A204.1 (cell line): ENCODE results near the gene RAD51B.
"Not testable (repeated sequence)": the region's sequence is repeated elsewhere in the genome, so short reads cannot be mapped to it uniquely, and the experiment has no call there.

Experiments used
- FAIRE-seq: peaks from 2 replicates; lab custom pipeline; 2012; peaks lifted over from hg19 to GRCh38; lab: Jason Lieb, UNC

RAD51B gene

DNA sequence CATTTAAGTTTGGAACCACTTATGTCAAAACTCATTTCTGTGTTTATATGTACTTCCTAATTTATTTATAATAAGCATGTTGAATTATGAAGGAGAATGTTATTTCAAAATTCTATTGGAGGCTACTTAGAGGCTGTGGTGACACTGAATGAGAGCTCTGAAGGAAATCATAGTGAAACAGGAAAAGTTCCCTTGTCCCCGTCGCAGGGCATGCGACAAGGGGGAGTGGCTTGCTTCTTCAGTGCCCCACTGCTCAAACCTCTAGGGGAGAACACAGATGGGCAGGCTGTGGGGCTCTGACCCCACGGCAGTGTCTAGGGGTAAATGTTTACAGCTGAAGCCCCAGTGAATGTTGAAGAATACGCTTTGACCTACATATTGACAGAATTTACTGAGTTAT is 261.9 kb downstream of the RAD51B start:
- FAIRE-seq = no peak

DNA sequence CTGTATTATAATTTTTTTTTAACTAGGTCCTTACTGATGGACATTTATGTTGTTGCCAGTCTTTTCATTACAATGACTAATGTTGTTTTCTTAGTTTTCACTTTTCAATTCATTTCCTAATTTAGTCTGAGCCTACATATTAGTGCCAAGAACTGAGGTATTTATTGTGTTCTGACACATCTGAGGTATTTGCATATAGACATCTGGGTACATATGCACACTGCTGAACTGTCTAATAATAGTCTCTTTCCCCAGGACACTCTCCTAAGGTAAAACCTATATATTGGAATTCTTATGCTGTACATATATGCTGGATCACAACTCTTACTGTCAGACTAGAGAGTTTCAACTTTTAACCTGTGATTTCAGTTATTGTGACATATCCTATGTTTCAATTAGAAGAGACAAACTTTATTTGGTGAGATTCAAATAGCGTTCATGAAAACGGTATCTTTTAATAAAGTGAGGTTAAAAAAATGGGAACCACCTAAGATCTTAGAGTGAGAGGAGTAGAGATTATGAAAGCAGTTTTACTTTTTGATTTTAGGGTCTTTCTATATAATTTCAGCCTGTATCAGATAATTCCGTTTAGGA is 263.2 kb downstream of the RAD51B start:
- FAIRE-seq = no peak

- FAIRE-seq = no peak
Observed at GRCh38 chr14:68084256-68084655, 264.7 kb downstream of the RAD51B start.

DNA sequence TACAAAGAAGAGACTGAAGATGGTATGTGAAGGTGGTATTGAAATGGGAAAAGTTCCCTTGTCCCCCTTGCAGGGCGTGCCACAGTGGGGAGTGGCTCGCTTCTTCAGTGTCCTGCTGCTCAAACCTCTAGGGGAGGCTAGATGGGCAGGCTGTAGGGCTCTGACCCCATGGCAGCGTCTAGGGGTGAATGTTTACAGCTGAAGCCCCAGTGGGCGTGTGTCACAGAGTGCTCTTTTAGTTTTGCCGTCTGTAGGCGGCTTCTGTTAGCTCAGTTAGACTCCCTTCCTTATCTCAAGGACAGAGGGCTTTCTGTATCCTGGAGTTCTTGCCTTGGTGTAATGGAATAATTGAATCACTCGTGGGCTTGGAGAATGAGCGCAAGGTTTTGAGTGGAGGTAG is 266.2 kb downstream of the RAD51B start:
- no peak for FAIRE-seq

- FAIRE-seq = no peak
Observed at GRCh38 chr14:68088451-68088854, 268.9 kb downstream of the RAD51B start.

- no peak for FAIRE-seq
Observed at GRCh38 chr14:68089146-68089731, 269.7 kb downstream of the RAD51B start.

GRCh38 chr14:68094158-68094557 is 274.6 kb downstream of the RAD51B start:
- FAIRE-seq = no peak

DNA sequence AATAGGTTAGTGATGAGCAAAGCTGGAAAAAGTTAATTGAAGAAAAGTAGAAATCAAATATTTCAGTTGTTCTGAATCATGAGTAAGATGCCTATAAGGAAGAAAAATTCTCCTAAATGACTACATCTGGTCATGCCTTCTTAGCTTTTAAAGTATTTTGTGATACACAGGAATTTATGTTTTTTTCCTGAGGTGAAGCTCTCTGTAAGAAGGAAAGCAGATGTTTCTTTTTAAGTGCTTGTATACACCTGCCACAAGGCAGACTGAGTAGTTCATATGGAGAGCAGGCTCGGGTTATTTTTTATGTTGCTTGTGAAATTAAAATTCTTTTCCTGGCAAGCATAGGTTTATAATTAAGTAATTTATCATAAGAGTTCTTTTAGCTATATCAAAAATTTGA is 275.2 kb downstream of the RAD51B start:
- FAIRE-seq = no peak

GRCh38 chr14:68097727-68098126 is 278.1 kb downstream of the RAD51B start:
- FAIRE-seq = no peak

- no peak for FAIRE-seq
Observed at GRCh38 chr14:68098834-68099233, 279.3 kb downstream of the RAD51B start.

GRCh38 chr14:68099495-68100045 is 280.0 kb downstream of the RAD51B start:
- FAIRE-seq = no peak

DNA sequence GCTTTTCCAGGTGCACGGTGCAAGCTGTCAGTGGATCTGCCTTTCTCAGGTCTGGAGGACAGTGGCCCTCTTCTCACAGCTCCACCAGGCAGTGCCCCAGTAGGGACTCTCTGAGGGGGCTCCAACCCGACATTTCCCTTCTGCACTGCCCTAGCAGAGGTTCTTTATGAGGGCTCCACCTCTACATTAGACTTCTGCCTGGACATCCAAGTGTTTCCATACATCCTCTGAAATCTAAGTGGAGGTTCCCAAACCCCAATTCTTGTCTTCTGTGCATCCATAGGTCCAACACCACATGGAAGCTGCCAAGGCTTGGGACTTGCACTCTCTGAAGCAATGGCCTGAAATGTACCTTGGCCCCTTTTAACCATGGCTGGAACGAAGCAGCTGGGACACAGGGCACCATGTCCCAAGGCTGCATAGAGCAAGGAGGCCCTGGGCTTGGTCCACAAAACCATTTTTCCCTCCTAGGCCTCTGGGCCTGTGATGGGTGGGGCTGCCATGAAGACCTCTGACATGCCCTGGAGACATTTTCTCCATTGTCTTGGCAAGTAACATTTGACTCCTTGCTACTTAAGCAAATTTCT is 282.2 kb downstream of the RAD51B start:
- not testable (repeated sequence) for FAIRE-seq

GRCh38 chr14:68103853-68104252 is 284.3 kb downstream of the RAD51B start:
- no peak for FAIRE-seq

- no peak for FAIRE-seq
Observed at GRCh38 chr14:68104518-68104917, 284.9 kb downstream of the RAD51B start.

DNA sequence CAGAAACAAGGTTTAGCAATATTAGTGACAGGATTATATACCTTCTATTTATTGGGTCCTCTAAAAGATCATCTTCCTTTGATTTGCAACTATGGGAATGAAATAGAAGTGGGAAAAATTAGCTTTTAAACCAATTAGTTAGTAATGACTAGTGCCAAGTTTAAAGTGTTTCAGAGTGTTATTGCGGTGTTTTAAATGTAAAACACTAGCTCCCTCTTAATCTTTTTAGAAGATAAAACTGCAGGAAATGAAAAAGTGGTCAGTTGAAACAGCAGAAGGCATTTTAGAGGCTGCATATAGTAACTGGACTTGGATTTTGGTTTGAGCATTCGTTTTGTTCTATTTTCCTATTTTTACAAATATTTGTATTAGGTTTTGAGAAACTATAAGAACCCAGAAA is 286.2 kb downstream of the RAD51B start:
- FAIRE-seq = no peak

GRCh38 chr14:68106456-68106855 is 286.9 kb downstream of the RAD51B start:
- FAIRE-seq = no peak

DNA sequence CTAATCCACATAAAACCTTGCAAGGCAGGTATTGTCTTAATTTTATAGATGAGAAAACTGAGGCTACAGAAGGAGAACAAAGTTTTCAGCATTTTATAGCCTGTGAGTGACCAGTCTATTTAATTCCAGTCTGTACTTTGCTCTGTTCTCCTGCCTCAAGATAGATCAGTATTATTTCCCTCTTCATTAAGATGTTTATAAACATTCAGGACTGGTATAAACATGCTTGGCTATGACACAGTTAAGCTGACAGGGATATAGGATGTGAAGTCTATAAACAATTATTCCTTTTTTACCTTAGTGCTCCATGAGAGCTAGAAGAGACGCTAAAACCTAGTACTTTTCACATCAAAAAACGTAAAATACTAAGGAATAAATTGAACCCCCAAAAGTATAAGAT is 287.3 kb downstream of the RAD51B start:
- FAIRE-seq = no peak

- FAIRE-seq = no peak
Observed at GRCh38 chr14:68109132-68109900, 289.7 kb downstream of the RAD51B start.

DNA sequence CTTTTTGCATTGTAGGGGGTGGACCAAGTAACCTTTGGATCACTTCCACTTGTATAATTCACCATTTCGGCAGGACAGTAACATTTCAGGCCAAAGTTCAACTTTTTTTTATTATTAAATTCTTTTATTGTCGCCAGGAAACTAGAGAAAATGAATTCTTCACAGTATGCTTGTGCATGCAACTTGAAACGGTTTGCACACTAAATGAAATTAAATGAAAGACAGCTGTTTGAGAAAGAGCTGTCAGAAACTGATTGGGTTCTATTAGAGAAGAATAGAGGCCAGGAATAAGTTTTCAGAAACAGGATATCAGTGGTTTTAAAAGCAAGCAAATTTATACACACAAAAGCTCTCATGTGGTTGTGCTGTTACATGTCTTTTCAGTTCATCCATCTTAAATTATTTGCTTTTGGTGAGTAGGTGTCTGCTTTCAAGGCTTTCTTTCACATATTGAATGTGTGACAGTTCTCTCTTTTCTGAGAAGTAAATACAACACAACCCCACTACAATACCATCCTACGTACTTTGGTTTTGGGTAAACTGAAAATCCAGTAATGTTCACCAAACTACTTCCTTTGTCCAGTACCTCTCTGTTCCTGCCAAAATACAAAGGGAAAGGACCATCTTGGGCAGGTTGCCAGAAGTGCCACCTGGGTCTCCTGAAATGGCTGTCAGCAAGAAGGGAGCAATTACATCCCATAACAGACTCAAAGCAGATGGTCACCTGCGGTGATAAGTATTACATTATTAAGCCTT is 291.7 kb downstream of the RAD51B start:
- no peak for FAIRE-seq

DNA sequence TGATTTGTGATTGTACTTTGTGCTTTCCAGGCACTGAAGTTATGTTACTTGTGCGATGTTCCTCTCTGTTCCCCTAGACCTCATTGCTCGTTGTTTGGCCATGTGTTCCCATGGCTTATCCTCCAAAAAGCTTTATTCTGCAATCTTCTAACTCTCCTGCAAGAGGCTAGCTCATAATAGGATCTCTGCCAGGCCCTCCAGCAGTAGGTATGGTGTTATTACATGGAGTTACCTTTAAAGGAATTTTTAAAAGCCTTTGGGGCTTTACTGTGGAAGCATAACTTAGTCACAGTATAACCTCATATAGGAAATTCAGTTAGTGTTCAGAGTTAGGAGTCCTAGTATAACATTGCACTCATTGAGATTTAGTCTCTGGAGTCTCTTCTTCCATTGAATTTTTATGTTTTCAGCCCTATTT is 292.3 kb downstream of the RAD51B start:
- FAIRE-seq = no peak

- FAIRE-seq = no peak
Observed at GRCh38 chr14:68112442-68112841, 292.9 kb downstream of the RAD51B start.

- FAIRE-seq = no peak
Observed at GRCh38 chr14:68113343-68113930, 293.9 kb downstream of the RAD51B start.
